NCI-H1048 (cell line): ENCODE measurements around the gene OGFR.

Experiments used
- DNase-seq: peaks from one replicate; lab custom pipeline; 2025; lab: John Stamatoyannopoulos, UW

The OGFR gene

GRCh38 chr20:62799873-62800272, 4.8 kb upstream of the OGFR start:
- DNase-seq = no peak

- no peak for DNase-seq
These were observed 4.0 kb upstream of the OGFR start for GRCh38 chr20:62800314-62801259.

GRCh38 chr20:62801284-62802010, 3.2 kb upstream of the OGFR start:
- no peak for DNase-seq

DNA sequence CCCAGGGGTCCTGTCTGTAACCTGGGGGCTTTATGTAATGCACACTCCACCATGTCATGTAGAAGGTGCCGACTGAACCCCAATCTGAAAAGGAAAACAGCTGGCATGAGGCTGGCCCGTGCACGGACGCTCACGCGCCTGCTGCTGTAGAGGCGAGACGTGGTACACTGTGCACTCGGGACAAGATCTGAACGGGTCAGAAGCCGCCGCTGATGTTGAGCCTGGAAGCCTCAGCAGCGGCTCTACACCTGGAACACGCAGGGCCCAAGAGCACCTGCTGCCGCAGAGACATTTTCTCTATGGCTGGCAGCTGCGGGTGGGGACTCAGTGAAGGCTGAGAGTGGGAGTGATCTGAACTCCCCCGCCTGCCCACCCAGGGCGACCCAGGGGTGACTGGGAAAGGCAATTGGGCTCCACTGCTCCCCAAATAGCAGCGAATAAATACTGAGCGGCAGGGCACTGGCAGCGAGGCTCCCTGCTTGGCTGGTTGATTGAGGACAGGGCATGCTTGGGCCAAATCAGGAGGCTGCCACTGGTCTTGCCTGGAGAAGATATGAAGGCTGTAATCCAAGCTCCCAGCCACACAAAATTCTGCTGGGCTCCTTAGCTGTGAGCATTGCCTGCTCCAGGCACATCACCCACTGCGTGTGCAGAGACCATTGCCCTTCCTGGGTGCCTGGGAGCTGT, 2.5 kb upstream of the OGFR start:
- no peak for DNase-seq

DNA sequence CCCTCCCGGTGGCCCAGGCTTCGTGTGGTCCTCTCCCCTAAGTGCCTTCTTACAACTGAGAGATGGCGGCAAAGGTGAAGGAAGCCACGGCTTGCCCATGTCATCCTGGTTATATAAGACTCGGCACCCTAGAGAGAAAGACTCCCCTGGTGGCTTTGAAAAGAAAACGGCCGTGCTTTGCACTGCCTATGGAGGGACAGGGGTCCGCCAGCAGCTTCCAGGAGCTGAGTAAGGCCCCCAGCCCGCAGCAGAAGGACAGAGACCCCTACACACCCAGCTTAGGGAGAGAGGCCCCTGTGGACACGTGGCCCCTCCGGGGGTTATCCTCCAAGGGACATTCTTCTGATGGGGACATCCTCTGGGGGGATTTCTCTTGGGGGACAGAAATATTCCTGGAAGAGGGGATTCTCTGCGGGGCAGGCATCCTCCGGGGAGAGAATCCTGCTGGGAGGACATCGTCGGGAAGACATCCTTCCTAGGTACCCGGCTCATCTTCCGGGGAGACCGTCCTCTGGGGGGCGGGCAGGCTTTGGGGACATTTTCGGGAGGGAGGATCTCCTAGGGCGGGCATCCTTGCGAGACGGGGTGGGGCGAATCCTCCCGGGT, 511 bp upstream of the OGFR start:
- DNase-seq = no peak

- no peak for DNase-seq
These were observed 598 bp downstream of the OGFR start for GRCh38 chr20:62805155-62805710.

DNA sequence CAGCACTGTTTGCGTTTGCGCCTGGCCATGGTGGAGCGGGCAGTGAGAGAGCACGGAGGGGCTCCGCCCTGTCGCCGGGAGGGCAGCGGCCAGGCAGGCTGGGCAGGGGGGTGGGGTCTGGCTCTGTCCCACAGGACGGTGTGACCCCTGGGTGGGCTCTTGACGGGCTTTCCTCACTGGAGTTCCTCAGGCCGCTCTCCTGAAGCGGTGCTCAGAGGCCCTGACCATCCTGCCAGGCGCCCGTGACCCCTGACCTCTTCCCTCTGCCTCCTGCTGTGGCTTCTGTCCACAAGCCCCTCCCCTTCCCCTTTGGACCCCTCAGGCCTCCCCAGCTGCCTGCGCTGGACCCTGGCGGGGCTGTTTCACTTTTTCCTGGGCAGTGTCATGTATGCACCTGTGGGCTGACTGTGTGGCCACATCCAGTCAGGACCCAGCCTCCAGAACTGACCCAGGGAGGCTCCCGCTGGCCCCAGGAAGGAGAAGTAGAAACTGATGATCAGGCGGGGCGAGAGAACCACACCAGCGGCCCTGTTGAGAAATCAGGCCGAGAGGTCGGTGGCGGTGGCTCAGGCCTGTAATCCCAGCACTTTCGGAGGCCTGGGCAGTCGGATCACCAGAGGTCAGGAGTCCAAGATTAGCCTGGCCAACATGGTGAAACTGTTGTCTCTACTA, 1.2 kb downstream of the OGFR start:
- no peak for DNase-seq

DNA sequence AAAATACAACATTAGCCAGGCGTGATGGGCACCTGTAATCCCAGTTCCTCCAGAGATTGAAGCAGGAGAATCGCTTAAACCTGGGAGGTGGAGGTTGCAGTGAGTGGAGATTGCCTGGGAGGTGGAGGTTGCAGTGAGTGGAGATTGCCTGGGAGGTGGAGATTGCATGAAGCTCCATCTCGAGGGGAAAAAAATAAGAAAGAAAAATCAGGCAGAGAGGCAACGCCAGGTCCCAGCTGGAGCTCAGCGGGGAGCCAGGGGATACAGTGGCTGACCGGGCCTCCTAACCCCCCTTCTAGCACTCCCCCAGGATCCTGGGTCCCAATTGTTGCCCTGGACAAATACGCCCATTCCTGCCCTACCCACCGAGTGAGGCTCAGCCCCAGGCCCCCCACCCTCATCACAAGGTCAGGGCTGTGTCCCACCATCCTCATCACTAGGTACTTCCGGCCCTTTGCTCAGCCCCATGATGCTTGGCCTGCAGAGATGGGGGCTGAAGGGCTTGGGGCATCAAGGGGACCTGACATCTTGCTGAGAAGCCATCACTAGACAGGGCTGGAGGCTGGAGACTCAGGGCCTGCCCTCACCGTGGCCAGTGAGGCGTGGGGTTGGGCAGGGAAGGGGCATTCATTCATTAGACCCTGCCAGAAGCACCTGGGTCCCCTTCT, 1.9 kb downstream of the OGFR start:
- DNase-seq = no peak

GRCh38 chr20:62807444-62808210, 3.0 kb downstream of the OGFR start:
- DNase-seq = no peak

DNA sequence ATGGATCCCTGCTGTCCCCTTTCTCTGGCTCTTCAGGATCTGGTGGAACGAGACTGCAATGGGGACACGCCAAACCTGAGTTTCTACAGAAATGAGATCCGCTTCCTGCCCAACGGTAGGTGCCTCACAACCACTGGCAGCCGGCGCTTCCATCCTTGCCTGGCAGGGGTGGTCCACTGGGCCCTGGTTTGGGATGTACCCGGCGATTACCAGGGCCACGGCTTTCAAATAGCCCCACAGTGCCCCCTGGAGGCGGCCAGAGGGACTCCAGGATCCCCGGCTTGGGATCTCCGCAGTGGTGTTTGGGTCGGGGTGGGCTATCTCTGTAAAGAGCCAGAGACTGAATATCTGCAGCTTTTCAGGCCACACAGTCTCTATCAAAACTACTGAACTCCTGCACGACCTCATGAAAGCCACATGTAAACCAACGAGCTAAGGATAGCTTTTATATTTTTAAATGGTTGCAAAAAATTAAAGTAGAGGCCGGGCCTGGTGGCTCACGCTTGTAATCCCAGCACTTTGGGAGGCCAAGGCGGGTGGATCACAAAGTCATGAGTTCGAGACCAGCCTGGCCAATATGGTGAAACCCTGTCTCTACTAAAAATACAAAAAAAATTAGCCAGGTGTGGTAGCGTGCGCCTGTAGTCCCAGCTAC, 3.7 kb downstream of the OGFR start:
- no peak for DNase-seq

GRCh38 chr20:62809530-62810428, 5.1 kb downstream of the OGFR start:
- DNase-seq = no peak

DNA sequence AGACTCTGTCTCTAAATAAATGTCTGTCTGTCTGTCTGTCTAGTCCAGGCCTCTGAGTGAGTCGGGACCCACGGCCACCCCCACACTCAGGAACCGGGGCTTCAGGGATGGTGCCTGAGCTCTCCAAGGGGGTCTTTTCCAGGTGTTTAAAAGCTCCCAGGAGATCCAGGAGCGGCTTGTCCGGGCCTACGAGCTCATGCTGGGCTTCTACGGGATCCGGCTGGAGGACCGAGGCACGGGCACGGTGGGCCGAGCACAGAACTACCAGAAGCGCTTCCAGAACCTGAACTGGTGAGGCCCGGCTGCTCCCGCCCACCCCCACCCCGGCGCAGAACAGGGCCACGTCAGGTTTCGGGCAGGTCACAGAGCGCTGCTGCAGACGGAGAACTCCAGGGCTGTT, 6.7 kb downstream of the OGFR start:
- DNase-seq = no peak

DNA sequence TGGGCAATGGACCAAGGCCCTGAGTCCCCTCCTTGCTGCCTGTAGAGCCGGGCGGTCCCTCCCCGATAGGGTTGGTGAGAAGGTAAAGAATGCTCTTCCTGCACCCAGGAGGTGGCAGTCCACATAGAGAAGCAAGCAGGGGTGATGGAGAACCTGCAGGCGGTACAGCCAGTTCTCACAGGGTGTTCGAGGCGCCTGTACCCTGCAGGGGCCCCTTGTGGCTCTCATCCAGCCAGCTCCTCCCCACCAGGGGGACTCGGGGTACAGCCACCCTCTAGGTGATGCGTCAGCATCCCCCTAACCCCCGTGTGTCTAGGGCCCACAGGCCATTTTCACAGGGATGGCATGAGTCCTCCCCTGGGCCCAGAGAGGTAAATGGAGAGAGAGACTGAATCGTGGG, 7.1 kb downstream of the OGFR start:
- no peak for DNase-seq

- no peak for DNase-seq
These were observed 7.7 kb downstream of the OGFR start for GRCh38 chr20:62812181-62812906.

GRCh38 chr20:62812907-62813200, 8.2 kb downstream of the OGFR start:
- no peak for DNase-seq

- DNase-seq = no peak
These were observed 9.0 kb downstream of the OGFR start for GRCh38 chr20:62813588-62813987.

DNA sequence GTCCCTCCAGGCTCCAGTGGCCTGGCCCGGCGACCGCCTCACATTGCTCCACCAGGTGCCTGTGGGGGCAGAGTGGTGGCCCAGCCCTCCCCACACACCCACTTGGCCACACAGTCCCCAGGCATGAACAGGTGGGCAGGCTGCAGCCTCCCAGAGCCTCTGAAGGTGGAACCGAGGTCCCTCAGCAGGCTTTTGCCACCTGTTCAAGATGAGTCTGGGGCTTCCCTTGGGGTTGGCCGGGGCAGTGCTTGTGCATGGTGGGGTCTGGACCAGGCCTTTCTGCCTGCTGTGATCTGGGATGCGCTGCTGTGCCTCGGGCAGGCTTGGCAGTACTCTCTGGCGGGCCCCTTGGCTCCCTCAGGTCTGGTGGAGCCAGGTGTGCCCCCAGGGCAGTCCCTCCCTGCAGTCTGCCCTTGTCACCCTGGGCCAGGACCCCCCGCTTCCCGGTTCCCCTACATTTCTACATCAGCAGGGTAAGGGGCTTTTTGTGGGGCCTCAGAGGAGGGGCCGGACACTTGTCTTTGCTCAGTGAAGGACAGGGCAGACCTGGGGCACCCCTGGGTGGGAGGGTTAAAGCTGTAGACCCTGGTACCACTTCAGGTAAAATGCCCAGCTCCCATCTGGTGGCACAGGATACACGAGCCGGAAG, 9.5 kb downstream of the OGFR start:
- no peak for DNase-seq

GRCh38 chr20:62814709-62815065, 10.1 kb downstream of the OGFR start:
- DNase-seq = no peak
